G401.6 (cell line): ENCODE results near the gene SYNPO2L.

Source experiments
- FAIRE-seq: peaks from 2 replicates; lab custom pipeline; 2012; peaks lifted over from hg19 to GRCh38; lab: Jason Lieb, UNC

Gene SYNPO2L

DNA sequence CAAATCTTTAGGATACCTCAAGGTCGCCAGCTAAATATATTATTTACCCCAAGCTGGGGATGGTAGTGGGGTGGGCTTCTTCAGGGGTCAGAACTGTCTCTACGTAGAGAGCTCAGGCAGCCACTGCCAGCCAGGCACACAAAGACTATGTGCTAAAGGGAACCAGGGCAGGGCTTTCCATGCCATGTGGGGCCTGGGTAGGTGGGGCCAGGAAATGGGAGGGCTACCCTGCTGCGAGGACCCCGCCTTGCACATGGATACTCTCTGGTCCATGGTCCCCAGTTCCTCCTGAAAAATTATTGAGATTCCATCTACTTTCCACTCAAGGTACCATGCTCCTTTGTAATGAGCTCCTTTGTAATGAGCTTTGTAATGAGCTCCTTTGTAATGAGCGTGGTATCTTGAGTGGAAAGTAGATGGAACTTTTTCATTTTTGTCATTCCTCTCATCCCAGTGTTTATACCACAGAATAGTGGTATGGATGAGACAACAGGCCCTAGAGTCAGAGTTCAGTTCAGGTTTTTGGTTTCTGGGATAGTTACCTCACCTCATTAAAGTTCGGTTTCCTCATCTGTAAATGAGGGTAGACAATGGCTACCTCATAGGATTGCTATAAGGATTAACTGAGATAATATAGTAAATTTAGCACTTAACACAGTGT is 5.8 kb downstream of the SYNPO2L start:
- no peak for FAIRE-seq

DNA sequence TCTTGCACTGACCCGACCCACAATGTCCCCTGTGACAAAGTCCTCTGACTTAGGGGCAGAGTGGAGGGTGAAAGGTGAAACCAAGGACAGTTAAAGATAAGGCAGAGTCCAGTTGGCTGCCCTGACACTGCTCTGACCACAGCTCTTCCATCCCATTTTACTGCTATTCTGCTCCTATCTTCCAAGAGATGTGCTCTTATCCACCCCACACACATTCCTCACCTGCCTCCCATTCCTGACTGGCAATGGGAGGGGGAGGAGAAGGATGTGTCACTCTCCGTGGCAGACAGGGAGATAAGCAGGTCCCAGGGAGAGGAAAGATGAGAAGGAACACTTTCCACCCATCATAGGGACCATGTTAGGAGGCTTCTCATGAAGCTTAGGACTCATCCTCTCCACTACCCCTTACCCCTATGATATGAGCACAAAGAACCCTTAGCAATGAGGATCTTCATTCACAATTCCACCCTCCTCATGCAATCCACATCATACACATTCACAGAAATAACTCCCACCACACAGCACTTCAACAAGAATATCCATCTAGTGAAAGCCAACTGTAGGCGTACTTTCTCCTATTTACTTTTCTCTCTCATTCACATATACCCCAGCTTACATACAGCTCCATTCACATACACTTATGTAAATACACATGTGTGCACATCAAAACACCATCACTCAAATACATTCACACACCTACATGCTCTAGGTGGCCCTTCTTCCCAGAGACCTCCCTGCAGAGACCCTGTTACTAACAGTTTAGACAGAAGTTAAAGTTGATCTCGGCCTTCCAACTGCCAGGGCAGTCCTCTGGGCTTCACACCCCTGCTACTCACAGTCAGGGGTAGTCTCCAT is 6.6 kb downstream of the SYNPO2L start:
- FAIRE-seq, result no peak

DNA sequence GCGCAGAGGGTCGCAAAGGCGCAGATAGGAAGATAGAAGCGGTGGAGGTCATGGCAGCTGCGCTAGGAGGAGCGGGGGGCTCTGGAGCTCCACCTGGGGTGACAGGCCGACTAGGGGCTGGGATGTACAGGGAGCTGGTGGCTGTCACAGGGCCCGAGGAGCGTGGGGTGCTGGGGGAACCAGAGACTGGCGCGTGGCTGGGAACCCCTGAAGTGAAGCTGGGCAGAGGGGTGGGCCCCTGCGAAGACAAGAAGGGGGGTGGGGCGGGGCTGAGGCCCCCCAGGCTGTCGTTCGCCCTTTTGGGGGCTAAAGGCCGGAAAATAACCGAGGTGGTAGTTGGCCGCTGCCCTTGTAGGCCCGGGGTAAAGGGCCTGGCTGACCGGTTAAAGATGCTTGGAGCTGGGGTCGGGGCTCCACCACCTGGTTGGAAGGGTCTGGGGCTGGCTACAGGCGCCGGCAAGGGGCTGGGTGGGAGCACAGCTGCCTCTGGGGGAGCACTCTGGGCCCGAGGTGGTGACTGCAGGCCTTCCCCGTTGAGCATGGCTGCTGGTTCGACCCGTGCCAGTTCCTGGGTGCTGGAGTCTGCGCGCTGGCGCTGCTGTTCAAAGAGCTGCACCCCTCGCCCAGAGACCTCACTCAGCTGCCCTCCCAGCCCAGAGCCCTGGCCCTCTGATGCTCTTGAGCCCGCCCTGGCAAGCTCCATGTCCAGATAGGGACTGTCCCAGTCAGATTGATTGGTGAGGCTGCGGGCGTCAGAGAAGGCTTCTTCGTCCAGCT is 7.8 kb downstream of the SYNPO2L start:
- FAIRE-seq, result no peak

DNA sequence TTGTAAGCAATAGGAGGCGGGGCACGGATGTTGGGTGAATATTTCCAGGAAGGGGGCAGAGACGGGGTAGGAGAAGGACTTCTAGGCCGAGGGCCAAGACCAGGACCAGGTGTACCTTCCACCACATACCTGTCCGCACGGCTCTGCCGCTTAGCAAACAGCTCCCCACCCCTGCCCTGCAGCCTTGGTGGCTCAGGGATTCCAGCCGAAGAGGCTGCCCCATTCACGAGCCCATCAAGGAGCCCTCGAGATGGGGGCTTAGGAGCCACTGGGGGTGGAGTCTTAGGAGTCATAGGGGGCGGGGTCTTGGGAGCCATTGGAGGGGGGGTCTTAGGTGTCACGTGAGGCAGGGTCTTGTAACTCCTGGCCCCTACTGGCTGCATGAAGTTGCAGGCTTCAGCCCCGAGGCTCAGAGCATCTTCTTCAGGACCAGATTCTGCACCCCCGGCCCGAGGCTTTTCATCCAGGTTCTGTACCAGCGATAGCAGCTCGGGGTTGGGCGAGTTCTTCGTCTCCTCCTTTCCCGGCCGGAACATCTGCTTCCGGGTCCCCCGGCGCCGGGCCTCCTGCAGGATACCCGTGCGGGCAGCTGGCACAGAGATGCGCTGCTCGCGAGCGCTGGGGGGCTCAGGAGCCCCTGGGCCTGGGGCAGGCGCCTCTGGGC is 8.5 kb downstream of the SYNPO2L start:
- no peak for FAIRE-seq

DNA sequence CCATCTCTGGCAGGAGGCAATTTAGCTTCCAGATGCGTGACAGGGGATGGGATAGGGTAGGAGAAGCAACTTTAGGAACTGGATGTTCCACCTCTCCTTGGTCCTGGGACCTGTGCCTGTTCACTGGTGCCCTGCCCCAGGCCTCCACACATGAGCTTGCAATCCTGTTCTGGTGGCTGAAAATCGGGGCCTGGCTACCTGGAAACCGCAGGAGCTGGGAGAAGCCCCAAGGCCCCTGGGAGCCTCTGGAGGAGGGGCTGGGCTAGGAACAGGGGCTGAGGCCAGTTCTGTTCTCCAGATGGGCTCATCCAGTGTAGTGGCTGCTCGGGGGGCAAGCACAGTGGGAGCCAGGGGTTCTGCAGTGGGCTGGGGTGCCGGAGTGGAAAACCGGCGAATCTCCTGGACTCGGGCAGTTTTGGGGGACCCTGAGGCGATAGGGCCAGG is 9.2 kb downstream of the SYNPO2L start:
- FAIRE-seq, result no peak

DNA sequence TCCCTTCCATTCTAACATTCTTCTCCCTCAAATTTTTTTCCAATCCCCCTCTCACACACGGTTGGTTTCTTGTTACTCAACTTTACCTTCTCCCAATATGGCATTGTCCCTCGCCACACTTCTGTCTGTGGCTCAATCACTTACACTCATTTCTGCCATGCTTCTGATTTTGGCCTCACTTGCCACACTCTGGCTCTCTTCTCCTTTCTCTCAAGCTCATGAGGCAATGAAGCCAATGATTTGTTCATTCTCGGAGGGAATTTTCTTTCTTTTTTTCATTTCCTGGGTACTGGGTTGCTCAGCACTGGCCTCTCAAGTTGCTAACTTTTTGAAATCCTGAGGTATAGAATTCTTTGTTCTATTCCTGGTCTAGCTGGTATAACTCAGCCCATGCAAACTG is 10.6 kb downstream of the SYNPO2L start:
- no peak for FAIRE-seq

DNA sequence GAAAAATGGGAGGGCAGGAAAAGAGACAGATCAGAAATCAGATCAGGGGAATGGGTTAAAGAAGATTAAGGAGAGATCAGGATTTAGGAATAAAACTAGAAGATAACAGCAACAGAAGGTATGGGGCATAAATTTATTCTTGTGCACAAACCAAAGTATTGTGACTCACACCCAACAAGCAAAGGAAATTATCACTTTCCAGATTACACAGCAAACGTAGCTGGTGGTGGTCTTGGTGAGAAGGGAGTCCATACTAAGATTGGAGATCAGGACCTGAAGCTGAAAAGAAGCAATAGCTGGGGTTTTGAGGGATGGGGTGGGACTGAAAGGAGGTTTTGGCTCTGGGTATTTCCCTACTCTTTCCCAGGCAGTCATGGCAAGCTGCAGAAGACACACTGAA is 11.1 kb downstream of the SYNPO2L start:
- no peak for FAIRE-seq

DNA sequence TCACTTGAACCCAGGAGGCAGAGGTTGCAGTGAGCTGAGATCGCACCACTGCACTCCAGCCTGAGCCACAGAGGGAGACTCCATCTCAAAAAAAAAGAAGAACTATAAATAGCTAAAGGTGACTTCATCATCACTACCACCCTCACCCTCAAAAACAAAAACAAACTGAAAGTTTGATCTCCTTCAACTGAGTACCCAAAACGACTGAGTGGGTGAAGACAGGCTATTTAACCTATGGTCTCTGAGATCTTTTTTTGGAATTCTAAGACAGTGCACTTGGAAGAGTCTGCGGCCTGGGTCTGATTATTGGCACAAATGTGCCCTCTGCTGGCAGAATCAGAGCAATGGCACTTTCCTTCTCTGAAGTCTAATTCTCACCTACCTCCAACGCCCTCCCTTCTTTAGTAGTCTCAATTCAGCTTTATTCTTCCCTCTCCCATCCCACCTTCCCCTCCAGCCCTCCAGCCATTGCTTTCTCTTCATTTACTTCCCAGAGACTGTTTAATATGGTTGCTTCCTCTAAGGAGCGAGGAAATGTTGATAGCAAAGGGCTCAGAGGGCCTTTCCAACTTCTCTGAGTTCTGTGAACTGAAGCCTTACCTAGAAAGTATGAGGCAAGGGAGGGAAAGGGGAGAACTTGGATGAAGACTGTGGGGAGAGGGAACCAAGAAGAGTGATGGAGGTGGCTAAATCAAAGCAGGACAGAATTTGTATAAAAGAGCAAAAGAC is 11.7 kb downstream of the SYNPO2L start:
- FAIRE-seq, result peak; percentile 53

DNA sequence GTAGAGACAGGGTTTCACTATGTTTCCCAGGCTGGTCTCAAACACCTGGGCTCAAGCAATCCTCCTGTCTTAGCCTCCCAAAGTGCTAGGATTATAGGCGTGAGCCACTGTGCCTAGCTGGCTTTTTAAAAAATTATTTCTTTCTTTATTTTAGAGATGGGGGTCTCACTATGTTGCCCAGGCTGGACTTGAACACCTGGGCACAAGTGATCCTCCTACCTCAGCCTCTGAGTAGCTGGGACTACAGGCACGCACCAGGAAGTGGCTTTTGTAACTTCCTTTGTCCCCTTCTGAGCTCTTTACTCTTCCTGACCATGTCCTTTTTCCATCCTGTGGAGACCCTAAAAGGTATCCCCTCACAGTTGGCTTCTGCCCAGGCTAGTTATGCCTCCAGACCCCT is 12.5 kb downstream of the SYNPO2L start:
- no peak for FAIRE-seq

DNA sequence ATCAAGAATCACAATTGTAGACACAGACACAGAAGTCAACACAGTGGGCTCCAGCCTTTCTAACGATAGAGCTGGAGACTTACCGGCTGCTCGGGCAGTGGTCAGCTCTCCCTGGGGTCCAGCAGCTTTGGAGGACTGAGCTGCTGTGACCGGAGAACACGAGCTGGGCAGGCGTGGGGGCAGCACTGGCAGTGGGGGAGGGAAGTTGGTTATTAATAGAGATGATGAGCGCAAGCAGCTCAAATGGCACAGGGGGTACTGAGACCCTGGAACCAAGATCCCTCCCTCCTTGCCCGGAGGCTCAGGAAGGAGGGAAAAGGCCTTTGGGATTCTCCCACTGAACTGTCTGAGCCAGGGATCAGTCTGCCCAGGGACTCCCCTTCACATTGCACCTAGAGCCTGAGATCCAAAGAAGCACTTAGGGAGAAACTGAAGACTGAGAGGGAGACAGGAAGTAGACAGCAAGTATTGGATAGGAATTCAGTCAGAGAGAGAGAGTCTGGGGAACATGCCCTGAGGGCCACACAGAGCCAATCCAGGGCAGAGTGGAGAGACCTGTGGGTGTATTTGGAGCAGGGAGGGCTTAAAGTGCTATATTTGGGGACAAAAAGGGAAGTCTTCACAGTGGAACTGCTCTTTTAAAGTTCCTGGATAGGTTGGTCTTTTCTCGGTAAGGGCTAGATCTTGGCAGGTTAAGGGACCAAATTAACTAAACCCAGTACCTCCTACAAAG is 14.3 kb downstream of the SYNPO2L start, which contains the start of gene MYOZ1:
TSS of gene MYOZ1 (minus strand) at position 147 of the 733 bp plus-strand sequence. CDS start 1,457 bp downstream, outside the sequence.
- no peak for FAIRE-seq

DNA sequence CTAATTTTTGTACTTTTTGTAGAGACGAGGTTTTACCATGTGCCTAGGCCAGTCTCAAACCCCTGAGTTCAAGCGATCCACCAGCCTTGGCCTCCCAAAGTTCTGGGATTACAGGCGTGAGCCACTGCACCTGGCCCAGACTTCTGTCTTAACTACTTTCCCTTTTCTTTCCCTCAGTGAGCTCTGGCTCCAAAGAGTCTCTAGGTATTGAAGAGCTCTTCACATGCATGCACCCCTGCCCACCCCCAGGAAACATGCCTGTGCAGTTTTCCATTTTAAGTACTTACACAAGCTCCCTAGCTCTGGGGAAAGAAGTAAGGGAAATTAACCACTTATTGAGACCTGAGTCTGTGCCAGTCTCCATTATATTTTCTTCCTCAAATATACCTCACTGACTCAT is 16.5 kb downstream of the SYNPO2L start:
- FAIRE-seq, result no peak

DNA sequence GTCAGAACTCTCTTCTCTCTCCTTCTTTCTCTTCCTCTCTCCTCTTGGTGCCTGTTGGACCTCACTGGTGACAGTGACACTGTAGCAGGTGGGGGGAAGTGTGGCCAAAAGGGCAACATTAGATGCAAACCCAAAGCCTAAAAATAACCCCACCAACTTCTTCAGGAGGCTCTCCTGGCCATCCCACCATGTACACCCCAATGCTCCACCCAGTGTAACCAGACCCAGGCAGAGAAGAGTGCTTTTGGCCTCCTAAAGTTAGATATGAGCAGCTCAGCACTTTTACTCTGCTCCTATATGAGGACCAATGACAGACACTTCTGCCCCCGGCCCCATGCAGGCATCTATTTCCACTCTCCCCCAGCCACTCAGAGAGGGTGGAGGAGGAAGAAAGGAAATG is 20.0 kb downstream of the SYNPO2L start:
- FAIRE-seq, result no peak

DNA sequence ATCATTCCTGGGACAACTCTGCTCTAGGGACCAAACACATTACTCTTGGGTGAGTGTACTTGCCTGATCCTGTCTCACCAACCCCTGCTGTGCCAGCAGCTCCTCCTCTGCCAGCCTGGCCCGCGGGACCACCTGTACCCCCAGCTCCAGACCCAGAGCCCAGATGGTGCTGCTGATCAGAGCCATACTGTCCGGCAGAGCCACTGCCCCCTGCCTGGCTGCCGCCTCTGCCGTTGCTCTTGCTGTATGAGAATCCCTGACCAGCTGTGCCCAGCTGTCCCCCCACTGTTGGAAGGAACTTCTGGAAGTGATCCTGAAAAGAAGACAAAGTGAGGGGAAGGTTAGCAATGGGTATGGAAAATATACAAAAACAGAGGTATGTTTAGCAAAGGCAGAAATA is 21.4 kb downstream of the SYNPO2L start:
- FAIRE-seq, result no peak

DNA sequence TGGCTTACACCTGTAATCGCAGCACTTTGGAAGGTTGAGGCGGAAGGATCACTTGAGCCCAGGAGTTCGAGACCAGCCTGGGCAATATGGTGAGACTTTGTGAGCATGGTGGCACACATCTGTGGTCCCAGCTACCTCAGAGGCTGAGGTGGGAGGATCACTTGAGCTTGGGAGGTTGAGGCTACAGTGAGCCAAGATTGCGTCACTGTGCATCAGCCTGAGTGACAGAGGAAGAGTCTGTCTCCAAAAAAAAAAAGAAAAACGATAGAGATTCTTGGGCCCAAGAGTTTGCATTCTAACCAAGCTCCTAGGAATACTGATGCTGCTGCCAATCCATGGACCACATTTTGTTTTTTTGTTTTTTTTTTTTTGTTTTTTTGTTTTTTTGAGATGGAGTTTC is 26.7 kb downstream of the SYNPO2L start:
- FAIRE-seq, result no peak

DNA sequence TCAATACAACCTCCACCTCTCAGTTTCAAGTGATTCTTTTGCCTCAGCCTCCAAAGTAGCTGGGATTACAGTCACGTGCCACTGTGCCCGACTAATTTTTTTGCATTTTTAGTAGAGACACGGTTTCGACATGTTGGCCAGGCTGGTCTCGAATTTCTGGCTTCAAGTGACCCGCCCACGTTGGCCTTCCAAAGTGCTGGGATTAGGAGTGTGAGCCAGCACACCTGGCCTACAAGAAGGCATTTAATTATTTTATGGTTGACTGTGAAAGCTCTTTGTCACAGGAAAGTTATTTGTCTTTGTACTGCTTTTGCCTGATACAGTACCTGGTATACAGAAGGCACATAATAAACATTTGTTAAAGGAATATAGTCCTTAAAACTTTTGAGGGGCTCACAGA is 27.4 kb downstream of the SYNPO2L start:
- FAIRE-seq, result no peak

DNA sequence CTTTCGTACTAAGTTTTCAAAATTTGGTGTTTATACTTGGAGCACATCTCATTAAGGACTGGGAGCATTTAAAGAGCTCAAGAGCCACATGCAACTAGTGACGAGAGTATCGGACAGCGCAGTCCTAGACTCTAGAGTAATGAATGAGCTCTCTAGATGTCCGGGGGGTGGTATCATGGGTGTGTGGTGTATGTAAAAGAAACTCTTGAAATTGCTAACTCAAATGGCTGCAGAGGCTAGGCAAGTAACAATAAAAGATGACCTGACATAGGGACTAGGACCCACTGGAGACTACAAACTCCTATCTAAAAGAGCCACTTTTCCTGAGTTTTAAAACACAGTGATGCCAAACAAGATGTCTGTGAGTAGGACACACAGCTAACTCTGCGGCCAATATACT is 28.5 kb downstream of the SYNPO2L start:
- FAIRE-seq, result no peak

DNA sequence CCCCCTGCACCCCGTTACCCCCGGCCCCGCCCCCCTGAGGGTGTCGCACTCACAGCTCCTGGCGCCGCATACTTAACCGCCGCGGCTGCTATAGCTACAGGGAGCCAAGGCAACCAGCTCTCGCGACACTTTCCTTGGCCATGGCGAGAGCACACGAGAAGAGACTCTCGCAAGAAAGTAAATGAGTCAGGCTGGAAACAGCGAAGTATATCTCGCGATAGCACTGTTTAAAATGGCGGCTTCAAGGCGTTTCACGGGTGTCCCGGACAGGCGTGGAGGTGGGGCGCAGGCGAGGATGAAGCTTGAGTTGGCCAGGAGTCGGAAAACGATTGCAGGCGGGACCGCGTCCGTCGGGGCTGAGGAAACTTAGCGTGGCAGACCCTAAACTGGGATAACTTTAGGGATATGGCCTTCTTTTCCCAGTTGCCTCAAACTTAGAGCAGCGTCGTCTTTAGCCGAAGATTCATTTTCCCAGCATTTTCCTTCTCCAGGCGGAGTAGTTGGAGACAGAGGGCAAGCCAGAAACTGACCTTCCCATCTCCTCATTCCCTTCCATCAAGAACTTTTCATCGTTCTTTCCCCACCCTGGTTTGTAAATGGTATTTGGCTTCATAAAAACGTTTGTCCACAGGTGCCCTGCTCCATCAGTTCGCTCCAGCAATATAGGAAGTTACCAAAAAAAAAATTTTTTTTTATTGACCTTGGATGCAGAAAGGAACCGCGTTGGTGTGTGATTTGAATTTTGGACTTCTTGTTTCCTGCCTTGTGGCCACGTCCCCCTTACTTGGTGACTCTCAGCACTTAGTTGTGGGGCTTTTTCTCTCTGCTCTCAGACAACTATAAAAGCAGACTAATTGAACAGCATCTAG is 29.7 kb downstream of the SYNPO2L start:
- peak; percentile 93 for FAIRE-seq

DNA sequence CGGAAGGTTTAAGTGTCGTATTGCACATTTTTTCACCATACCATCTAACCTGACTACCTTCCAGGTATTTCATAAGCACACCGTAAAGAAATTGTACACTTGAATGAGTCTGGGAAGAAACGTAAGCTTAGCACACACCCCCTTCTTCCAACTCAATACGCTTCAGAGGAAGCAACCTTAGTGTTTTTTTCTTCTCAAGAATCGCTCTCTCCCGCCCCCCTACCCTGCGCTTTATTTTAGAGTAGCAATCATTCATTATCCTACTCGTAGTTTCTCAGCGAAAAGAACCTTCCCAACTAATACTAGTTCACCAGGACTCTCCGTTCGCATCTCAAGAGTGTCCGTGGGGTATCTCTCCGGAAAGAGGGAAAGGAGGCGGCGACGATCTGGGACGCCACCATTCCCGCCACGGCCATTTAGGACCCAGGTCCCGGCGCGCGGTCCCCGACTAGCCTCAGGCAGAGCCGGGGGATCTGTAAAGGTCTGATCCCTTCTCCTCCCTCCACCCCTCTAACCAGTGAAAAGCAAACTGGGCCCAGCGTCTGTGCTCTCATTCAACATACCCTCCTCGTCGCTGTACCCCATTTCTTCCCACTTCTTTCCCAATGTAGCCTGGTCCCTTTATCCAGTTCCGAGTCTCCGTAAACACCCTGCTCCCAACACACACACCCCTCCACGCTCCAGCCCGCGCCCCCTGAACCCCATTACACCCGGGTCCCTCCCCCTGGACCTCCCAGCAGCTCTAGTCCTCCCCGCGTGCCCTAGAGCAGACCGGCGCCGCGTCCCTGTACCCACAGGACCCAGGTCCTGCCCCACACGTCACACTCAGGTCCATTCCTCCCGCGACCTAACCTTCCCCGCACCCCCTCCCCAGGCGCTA is 30.6 kb downstream of the SYNPO2L start:
- no peak for FAIRE-seq

DNA sequence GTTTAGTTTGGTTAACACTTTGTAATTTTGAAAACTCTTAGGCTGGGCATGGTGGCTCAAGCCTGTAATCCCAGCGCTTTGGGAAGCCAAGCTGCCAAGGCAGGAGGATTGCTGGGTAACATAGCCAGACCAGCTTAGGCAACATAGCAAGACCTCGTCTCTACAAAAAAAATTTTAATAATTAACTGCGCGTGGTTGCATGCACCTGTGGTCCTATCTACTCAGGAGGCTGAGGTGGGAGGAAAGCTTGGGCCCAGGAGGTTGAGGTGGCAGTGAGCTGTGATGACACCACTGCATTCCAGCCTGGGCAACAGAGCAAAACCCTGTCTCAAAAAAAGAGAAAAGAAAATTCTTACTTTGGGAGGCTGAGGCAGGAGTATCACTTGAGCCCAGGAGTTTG is 32.8 kb downstream of the SYNPO2L start:
- FAIRE-seq, result no peak
